ENCODE data around the gene GATA5. TPM values are rescaled to one million over a fixed set of nuclear protein-coding genes. Genes with fewer than 3 reads are reported as not detected.

GATA5 gene
- total and polyA plus RNA-seq, 10 of the 15 experiments (the other 5 are each of a cell fraction or from before 2014, with no cell fraction given): not detected

- no peak overlapping the region for H3K9ac ChIP-seq (ENCODE audit: control insufficient read depth, insufficient read depth, low read length)
- no peak overlapping the region for H3K27ac ChIP-seq (ENCODE audit: control insufficient read depth, insufficient read depth)
- H3K79me2 ChIP-seq (ENCODE audit: control insufficient read depth, insufficient read depth, low read length): no peaks in the 10 kb centered on the region
- DNase-seq (ENCODE audit: low read depth, low spot score) (no peak), ATAC-seq (no peak), FAIRE-seq (no peak)
- no TSS peak for BruUV-seq (replicated peaks)
- H4K20me1 ChIP-seq (ENCODE audit: control insufficient read depth, insufficient read depth): no peaks in the 10 kb centered on the region
- no peaks in the 10 kb centered on the region for H3K36me3 ChIP-seq (ENCODE audit: control insufficient read depth in 2 of 2, insufficient read depth in 2 of 2, low read length in 1 of 2)
- WGBS (ENCODE audit: insufficient coverage, insufficient replicate concordance, low lambda C conversion rate, missing lambda C conversion rate): 46% methylated on average over 13 of the region's 13 CpGs
- no peaks in the 10 kb centered on the region for H3K4me1 ChIP-seq (ENCODE audit: control insufficient read depth, insufficient read depth, low read length)
- ChIA-PET RAD21 (ENCODE audit: unreplicated experiment) (no interaction called here), POLR2A (no interaction called here), CTCF (no interaction called here), SMC1A (ENCODE audit: uncharacterized antibody, unreplicated experiment) (no interaction called here)
- TF ChIP-seq DPF2 (IDR thresholded peaks at IDR 0.05) (no peak), SMC3 (IDR thresholded peaks at IDR 0.05; ENCODE audit: borderline replicate concordance, low read length) (no peak), MYC (IDR thresholded peaks at IDR 0.05; ENCODE audit: insufficient read depth, insufficient read length, insufficient replicate concordance, low read length, severe bottlenecking) (no peak), RAD51 (IDR thresholded peaks at IDR 0.05) (no peak), ETV6 (conservative IDR thresholded peaks at IDR 0.05 in 1 of 2, IDR thresholded peaks at IDR 0.05 in 1 of 2; ENCODE audit: borderline replicate concordance in 1 of 2, low read depth in 1 of 2) (no peak), RCOR1 (conservative IDR thresholded peaks at IDR 0.05; ENCODE audit: low read depth, low read length) (no peak), RELB (IDR thresholded peaks at IDR 0.05; ENCODE audit: low read depth) (no peak), ZBTB40 (IDR thresholded peaks at IDR 0.05; ENCODE audit: borderline replicate concordance) (no peak)
- no peak overlapping the region for H2AFZ ChIP-seq (ENCODE audit: control insufficient read depth, low read depth, low read length)
- intact Hi-C loops (cut with micrococcal nuclease; ENCODE audit: unreplicated experiment): no loop called here
- no peak overlapping the region for H3K4me2 ChIP-seq (ENCODE audit: control insufficient read depth, insufficient read depth)
- no peak overlapping the region for H3K4me3 ChIP-seq
- H3K9me3 ChIP-seq (replicated peaks; ENCODE audit: control insufficient read depth, insufficient read depth, low read length): no peaks in the 10 kb centered on the region
- in situ Hi-C loops (cut with MboI): no loop called here
- no peaks in the 10 kb centered on the region; a peak in 1 of 4 replicates for H3K27me3 ChIP-seq (replicated peaks in 1 of 2; ENCODE audit: control insufficient read depth in 2 of 2, insufficient read depth in 2 of 2, low read length in 1 of 2)
These were observed 14.0 kb downstream of the GATA5 start for GRCh38 chr20:62461834-62462233.
